Uterus (tissue), 2 donors: ENCODE data around the gene TOR3A.

ENCODE experiments used
- POLR2A ChIP-seq, 2 donors: fragments of 450-650 bp; IDR thresholded peaks; one replicate each; pipeline ENCODE4 v1.6.1; 2016; ENCODE audit warnings: antibody characterized with exemption in 2 of 2, mild to moderate bottlenecking in 1 of 2, moderate library complexity in 1 of 2
- TF ChIP-seq, protein P1 (sequence below), 4 experiments: fragments of 200-600 bp in 2 of 4; fragments of 450-650 bp in 2 of 4; sonication (generic) in 2 of 4; IDR thresholded peaks; one replicate each; pipeline ENCODE4 v1.5.1; 2016 to 2019; ENCODE audit warnings: antibody characterized with exemption in 4 of 4, mild to moderate bottlenecking in 2 of 4, moderate library complexity in 1 of 4

GRCh38 chr1:179087665-179088064 is 5.8 kb downstream of the TOR3A start:
- no peak for TF ChIP-seq POLR2A (IDR thresholded peaks at IDR 0.05)
- TF ChIP-seq, protein P1, sequence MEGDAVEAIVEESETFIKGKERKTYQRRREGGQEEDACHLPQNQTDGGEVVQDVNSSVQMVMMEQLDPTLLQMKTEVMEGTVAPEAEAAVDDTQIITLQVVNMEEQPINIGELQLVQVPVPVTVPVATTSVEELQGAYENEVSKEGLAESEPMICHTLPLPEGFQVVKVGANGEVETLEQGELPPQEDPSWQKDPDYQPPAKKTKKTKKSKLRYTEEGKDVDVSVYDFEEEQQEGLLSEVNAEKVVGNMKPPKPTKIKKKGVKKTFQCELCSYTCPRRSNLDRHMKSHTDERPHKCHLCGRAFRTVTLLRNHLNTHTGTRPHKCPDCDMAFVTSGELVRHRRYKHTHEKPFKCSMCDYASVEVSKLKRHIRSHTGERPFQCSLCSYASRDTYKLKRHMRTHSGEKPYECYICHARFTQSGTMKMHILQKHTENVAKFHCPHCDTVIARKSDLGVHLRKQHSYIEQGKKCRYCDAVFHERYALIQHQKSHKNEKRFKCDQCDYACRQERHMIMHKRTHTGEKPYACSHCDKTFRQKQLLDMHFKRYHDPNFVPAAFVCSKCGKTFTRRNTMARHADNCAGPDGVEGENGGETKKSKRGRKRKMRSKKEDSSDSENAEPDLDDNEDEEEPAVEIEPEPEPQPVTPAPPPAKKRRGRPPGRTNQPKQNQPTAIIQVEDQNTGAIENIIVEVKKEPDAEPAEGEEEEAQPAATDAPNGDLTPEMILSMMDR (IDR thresholded peaks at IDR 0.05), result no peak
